Stimulated activated CD4-positive, alpha-beta T cell treated with anti-CD3 and anti-CD28 coated beads, Interleukin-2, amount 100 ng/mL, for 48 hours (primary cell): ENCODE measurements around the gene EVC.
"Not testable (repeated sequence)": the region's sequence is repeated elsewhere in the genome, so short reads cannot be mapped to it uniquely, and the experiment has no call there.

Experiments
- DNase-seq, 2 donors: peaks; one replicate each; pipeline ENCODE4 v3.0.0-alpha.2; 2020

The EVC gene

DNA sequence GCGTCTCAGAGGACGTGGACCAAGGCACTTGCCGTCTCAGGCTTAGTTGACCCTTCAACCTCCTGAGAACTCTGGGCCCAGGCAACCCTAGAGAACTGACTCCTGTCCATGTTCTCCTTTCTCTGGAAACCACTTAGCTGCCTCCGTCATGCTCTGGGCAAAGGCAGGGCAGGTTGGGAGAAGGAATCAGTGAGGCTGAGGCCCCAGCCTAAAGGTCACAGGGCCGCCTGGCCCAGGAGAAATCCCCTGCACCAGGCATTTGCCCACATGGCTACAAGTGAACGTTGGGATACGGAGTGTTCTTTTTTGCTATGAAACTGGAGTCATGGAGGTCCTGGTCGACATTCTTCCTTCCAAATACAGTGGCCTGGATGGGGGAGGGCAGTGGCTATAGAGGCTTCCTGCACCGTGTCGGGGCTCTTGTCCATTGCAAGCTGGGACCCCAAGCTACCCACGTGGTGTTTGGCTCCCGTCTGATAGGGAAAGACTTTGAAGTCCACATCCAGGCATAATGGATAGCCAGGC, 105.9 kb downstream of the EVC start:
- DNase-seq: no peak

GRCh38 chr4:5821665-5822358, 110.8 kb downstream of the EVC start:
- peak; percentile 7 for DNase-seq

- DNase-seq: no peak
Measured at GRCh38 chr4:5822619-5823018, 111.6 kb downstream of the EVC start.

GRCh38 chr4:5823542-5824211, 112.7 kb downstream of the EVC start:
- no peak for DNase-seq

DNA sequence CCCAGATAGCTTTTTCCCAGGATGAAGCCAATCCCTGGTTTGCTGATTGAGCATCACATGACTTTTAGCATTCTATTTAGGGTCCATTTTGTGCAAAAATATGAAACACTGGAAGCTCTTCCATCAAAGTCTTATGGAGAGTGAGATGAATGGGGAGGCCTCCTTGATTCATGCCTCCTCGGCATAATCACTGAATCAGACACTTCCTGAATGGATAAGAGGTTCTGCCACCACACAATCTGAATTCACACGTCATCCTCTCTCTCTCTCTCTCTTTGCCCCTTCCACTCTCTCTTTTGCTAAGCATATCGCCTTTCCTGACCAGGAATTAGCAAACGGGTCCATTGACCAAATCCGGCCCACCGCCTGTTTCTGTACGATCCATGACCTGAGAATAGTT, 113.2 kb downstream of the EVC start:
- DNase-seq: no peak

GRCh38 chr4:5824635-5825034, 113.6 kb downstream of the EVC start:
- DNase-seq: no peak

DNA sequence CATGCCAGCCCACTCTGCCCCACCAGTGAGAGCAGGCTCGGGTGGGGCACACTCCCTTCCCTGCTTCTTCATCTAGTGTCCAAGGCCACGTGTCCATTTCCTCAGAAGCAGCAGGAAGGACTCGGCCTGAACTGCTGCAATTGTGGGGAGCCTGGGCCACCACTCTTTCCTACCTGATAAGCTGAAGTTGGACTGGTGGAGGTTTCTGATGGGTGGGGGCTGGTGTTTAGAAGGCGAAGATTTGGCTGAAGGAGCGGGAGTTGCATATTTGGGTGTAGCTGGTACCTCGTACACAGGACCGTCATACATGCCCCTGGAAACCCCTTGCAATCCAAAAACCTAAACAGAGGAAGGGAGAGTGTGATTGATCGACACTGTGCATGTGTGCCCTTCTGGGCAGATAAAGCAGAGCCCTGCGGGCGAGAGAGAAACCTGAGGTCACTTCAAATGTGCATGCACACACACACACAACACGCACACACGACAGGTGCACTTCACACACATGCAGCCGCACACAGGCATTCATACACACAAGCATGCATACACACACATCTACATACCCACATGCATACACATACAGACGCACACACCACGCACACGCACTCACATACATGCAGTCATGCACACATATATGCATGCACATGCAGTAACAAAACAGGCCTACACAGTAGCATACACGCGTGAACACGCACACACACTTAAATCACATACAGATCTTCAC, 114.5 kb downstream of the EVC start:
- DNase-seq: no peak

- no peak for DNase-seq
Measured at GRCh38 chr4:5826437-5827107, 115.6 kb downstream of the EVC start.

DNA sequence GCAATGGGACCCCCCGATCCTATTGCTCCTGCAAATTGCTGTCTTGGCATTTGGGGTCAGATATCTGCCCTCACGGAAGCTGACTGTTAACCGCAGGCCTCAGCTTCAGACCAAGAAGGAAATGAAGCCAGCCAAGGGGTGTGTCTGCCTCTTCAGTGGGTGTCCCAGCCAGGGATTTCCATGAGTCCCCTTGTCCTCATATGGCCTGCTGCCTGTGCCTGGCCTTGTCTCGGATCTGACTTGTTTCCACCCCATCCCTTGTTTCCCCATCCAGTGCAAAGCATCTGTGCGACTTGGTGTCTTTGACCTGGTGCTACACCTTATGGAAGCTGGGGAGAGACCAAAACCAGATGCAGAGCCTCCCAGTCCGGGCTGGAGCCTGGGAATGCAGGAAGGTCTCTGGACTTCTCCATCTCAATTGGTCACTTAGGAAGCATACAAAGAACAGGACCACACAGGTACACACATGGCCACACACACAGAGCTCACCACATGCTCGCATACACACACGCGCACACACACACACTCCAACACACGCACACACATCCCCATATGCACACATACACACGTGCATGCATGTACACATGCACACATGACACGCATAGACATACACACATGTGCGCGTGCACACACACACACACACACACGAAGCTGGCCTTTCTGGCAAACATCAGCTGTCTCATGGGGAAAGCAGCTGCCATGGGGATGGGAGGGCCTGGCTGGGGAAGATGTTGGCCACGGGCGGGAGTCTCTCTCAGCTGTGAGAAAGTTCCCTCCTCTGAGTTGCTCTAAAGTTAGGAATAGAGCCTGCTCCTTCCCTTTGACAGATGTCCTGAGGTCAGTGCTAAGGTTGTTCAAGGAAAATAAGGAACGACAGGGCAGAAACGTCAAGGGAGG, 116.4 kb downstream of the EVC start:
- DNase-seq: no peak

GRCh38 chr4:5828005-5828391, 117.0 kb downstream of the EVC start:
- DNase-seq: no peak

GRCh38 chr4:5836943-5837342, 125.9 kb downstream of the EVC start:
- no peak for DNase-seq

DNA sequence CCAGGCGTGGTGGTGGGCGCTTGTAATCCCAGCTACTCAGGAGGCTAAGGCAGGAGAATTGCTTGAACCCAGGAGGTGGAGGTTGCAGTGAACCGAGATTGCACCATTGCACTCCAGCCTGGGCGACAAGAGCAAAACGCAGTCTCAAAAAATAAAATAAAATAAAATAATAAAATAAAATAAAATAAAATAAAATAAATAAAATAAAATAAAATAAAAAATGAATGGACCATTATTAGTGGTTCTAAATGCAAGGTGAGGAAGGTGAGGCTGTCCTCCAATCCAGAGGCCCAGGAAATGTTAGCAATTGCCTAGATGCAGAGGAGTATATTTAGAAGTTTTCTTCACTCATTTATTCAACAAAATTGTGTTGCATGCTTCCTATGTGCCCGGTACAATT, 126.5 kb downstream of the EVC start:
- not testable (repeated sequence) for DNase-seq

- DNase-seq: no peak
Measured at GRCh38 chr4:5839332-5839731, 128.3 kb downstream of the EVC start.

GRCh38 chr4:5839751-5840674, 129.0 kb downstream of the EVC start:
- no peak for DNase-seq

DNA sequence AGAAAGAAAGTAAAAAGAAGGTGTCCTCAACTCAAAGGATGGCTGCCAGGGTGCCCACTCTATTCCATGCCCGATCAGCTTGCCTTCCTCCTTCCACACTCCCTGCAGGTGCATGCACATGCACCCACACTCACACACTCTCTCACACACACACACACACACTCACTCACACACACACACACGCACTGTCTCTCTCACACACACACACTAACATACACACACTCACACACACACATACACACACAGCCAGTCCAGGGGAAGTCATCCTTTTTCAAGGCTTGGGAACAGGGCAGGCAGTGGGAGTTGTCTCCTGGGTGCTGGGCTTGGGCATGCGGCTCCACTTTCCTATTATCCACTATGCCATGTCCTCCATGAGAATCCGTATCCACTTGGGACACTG, 131.5 kb downstream of the EVC start:
- DNase-seq: no peak

- no peak for DNase-seq
Measured at GRCh38 chr4:5843573-5844530, 132.9 kb downstream of the EVC start.

- DNase-seq: no peak
Measured at GRCh38 chr4:5845035-5845905, 134.3 kb downstream of the EVC start.

DNA sequence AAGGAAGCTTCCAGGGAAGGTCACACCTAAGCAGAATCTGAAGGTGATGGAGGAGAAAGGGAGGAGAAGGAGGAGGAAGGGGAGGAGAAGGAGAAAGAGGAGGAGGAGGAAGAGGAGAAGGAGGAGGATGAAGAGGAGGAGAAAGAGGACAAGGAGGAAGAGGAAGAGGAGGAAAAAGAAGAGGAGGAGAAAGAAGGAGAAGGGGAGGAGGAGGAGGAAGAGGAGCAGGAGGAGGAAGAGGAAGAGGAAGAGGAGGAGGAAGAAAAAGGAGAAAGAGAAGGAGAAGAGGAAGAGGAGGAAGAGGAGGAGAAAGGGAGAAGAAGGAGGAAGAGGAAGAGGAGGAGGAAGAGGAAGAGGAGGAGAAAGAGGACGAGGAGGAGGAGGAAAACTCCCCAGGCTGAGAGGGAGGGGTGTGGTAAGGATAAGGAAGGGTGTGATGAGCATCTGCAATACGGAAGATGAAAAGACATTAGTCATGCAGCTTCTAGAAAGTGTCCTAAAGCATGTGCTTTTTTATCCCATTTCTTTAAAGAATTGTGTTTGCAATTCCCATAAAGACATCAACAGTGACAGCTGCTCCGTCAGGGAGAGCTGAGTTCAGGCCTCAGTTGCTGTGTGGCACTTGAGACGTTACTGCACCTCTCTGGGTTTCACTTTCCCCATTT, 140.8 kb downstream of the EVC start:
- no peak for DNase-seq
